GM21367 (cell line): ENCODE results near the gene RPS15A.

Experiments
- ATAC-seq: cut with Tn5 transposase; IDR thresholded peaks from one replicate; pipeline ENCODE4 v1.9.1; 2021; ENCODE audit not compliant: unreplicated experiment

The RPS15A gene

DNA sequence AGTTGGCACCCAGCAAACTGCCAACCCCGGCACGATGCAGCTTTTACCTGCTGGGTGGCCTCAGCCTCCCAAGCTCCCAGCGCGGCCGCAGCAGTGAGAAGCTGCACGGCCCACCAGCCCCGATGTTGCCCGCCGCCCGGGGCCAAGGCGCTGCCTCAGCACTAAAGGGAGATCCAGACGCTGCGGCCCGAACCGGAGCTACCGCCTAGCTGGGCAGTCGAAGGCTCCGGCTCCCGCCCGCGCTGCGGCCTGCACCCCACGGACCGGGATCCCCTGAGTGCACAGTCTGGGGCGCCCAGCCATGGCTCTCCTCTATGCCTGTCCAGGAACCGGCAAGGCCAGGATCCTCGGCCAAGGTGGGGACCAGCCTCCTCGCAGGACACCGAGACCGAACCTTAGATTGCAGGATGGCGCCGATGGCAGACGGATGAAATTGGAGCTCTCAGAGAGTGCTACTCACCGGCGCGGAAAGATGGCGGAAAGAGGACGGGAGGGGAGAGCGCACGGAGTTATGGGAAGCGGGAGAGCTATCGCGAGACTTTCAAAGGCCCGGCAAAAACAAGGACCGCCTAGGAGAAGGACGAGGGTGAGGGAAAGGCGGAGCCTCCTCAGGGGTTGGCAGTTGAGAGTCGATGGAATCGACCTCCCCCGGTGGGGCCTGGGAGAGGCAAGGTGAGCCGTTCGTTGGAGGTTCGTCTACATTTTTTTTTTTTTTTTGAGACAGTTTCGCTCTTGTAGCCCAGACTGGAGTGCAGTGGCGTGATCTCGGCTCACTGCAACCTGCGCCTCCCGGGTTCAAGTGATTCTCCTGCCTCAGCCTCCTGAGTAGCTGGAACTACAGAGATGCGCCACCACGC, at the start of gene RPS15A:
Gene RPS15A (minus strand): TSS at position 485 of the 857 bp plus-strand sequence. CDS start 1,221 bp downstream, outside the sequence.
- peak; percentile 64 for ATAC-seq

DNA sequence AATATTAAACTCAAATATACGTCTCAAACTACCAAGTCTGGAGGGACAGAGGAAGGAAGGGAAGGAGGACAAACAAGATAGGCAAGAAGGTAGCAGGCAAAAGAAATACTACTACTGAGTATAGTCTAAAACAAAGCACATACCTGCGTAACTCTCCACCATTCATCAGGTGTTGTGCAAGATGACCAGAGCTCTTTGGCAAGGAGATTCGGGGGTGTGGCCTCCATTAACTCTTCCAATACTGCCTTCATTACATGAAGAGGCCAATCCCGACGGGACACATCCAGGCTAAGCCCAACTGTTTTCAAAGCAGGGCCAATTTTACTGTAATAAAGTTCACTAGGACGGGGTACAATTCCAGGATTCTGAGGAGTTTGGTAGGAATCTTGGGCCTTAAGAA, 49.4 kb upstream of the RPS15A start:
- no peak for ATAC-seq

DNA sequence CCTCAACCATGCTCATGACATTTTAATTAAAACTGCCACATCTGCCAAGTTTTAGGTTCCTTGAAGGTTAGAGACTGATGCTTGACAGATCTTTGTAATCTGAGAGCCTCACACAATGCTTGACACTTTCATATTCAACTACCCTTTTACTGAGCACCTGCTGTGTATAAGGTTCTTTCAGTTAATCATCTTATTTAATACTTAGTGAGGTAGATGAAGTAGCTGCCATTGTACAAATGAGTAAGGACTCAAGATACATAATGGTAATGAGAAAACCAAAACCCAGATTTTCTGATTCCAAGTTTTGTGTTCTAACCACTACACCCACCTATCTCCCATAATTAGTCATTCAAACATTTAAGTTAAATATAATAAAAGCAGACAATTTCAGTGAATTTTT, 46.6 kb upstream of the RPS15A start:
- ATAC-seq = no peak

GRCh38 chr16:18834864-18835263, 44.7 kb upstream of the RPS15A start:
- no peak for ATAC-seq

- no peak for ATAC-seq
Observed at GRCh38 chr16:18833707-18834505, 43.8 kb upstream of the RPS15A start.

GRCh38 chr16:18832613-18833012, 42.5 kb upstream of the RPS15A start:
- no peak for ATAC-seq

DNA sequence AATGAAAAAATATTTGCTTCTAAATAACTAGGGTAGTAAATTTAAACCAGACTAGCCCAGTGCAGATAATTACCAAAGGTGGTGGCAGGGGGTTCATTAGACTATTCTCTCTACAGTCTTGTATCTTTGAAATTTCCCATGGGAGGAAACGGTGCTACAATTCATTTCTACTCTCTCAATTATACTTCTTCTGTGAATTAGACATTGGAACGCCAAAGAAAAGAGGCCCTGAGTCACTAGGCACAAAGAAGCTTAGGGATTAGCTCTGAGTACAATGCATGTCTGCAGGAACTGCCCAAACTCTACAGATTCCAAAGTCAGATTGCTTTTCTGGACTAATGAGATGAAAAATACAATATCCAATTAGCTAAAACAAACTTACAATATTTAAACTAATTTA, 41.9 kb upstream of the RPS15A start:
- no peak for ATAC-seq

- no peak for ATAC-seq
Observed at GRCh38 chr16:18829251-18829650, 39.1 kb upstream of the RPS15A start.

DNA sequence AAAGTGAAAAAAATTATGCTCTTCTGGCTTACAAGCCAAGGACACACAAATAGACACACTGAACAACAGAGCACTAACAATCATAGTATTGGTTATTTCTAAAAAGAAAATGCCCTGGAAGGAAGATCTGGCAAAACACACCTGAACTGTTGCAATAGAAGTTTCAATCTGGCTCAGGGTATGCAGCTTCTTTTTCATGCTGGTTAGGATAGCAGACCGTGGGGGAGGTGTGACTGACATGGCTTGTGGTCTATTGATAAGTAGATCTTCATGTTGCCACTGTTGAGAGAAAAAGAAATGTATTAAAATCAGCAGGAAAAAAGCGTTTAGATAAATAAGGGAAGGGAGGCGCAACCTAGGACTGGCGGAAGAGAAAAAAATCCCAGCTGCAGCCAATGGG, 37.8 kb upstream of the RPS15A start:
- ATAC-seq = no peak

GRCh38 chr16:18816286-18816685, 26.2 kb upstream of the RPS15A start:
- no peak for ATAC-seq

- ATAC-seq = no peak
Observed at GRCh38 chr16:18811925-18812324, 21.8 kb upstream of the RPS15A start.

DNA sequence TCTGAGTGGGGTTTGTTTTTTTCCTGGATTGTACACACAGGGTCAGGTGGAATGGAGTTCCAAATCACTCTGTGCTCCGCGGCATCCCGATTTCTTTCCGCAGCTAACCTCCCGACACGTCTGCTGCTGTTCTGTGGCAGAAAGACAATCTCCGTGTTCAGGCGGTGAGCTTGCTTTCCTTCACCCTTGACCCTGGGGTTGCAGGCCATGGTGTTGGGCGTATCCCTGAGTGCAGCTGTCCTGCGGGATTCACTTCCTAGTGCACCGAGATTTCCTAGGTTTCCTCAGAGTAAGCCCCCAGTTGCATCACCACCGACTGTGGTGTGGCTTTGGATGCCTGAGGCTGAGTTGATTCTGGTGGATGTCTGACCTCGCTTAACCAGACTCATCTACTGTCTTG, 19.0 kb upstream of the RPS15A start:
- ATAC-seq = no peak

GRCh38 chr16:18805257-18805773, 15.2 kb upstream of the RPS15A start:
- no peak for ATAC-seq

GRCh38 chr16:18804540-18804939, 14.4 kb upstream of the RPS15A start:
- no peak for ATAC-seq

GRCh38 chr16:18803569-18804462, 13.7 kb upstream of the RPS15A start:
- no peak for ATAC-seq

- no peak for ATAC-seq
Observed at GRCh38 chr16:18802767-18803343, 12.7 kb upstream of the RPS15A start.

GRCh38 chr16:18801145-18801972, 11.2 kb upstream of the RPS15A start, which contains the start of gene ARL6IP1:
TSS of gene ARL6IP1 (minus strand) at chr16:18801549. CDS start at chr16:18801466, 83 bp downstream.
- peak; percentile 87 for ATAC-seq

GRCh38 chr16:18800775-18801144, 10.6 kb upstream of the RPS15A start:
- no peak for ATAC-seq

DNA sequence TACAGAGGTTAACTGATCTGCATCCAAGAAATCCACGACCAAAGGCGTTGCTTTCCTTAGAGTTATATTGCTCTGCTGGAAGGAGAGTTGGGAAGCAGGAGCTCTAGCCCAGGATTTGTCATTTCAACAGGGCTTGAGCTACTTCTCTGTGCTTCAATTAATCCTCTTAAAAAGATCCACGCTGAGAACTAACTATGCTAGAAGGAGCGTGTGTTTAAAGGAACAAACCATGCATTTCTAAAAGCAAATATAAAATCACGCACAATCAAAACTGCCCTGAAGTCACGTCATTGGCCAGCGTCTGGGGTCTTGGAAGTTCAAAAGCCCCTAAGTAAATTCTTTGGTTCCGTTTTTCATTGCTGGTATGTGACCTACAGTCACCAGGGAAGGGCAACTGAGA, 10.2 kb upstream of the RPS15A start:
- ATAC-seq = no peak

- no peak for ATAC-seq
Observed at GRCh38 chr16:18799500-18799899, 9.4 kb upstream of the RPS15A start.
